ENCODE results near the gene RALGAPA1. TPM values are rescaled to one million over a fixed set of nuclear protein-coding genes. Genes with fewer than 3 reads are reported as not detected.
A peak's percentile ranks its signal among the peaks of the same experiment; 100 is the strongest.
"Not testable (repeated sequence)": the region's sequence is repeated elsewhere in the genome, so short reads cannot be mapped to it uniquely, and the experiment has no call there.

Gene RALGAPA1
- total RNA-seq, 1 donor from 2014 or later = 127 TPM

GRCh38 chr14:35824446-35825165 lies 15.5 kb upstream of the RALGAPA1 start:
- DNase-seq (ENCODE audit: low spot score); ATAC-seq; intact Hi-C loops (cut with DNase I): not testable (repeated sequence)

- DNase-seq (ENCODE audit: low spot score) (no peak), ATAC-seq (no peak)
- intact Hi-C loops (cut with DNase I) = no loop called here
Measured at GRCh38 chr14:35822501-35822900, 13.4 kb upstream of the RALGAPA1 start.

GRCh38 chr14:35821564-35822411 lies 12.7 kb upstream of the RALGAPA1 start:
- DNase-seq (ENCODE audit: low spot score) = no peak
- ATAC-seq = no peak
- intact Hi-C loops (cut with DNase I) = no loop called here

DNA sequence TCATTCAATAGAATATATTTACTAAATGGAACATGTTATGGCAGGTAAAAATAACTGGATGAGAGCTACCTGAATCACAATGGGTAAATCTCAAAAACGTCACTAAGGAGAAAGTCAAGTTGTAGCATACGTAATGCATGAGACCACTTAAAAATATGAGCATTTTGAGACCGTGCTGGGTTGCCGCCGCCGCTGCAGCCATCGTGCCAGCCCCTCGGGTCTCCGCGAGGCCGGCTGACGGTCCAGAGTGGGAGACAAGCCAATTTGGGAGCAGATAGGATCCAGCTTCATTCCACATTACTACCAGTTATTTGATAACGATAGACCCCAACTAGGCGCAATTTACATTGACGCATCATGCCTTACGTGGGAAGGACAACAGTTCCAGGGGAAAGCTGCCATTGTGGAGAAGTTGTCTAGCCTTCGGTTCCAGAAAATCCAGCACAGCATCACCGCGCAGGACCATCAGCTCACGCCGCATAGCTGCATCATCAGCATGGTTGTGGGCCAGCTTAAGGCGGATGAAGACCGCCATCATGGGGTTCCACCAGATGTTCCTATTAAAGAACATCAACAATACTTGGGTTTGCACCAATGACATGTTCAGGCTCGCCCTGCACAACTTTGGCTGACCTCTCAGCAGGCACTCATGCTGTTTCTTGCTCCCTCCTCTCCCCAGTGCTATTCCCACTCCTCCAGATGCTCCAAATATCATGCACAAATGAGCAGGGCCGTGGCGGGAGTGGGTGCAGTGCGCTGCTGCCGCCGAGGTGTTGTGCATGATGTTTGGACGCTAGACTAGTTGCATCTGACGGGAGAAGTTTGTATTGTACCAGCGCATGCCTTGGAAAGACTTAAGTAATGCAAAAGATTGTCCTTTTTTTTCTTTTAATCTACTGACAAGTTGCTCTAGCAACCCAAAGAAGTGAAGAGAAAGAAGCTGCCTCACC lies 10.8 kb upstream of the RALGAPA1 start:
- ATAC-seq (no peak), DNase-seq (ENCODE audit: low spot score) (no peak)
- intact Hi-C loops (cut with DNase I) = no loop called here

- peak; percentile 68 for ATAC-seq
- intact Hi-C loops (cut with DNase I) = no loop called here
- DNase-seq (ENCODE audit: low spot score) = no peak
Measured at GRCh38 chr14:35818346-35819115, 9.4 kb upstream of the RALGAPA1 start.

DNA sequence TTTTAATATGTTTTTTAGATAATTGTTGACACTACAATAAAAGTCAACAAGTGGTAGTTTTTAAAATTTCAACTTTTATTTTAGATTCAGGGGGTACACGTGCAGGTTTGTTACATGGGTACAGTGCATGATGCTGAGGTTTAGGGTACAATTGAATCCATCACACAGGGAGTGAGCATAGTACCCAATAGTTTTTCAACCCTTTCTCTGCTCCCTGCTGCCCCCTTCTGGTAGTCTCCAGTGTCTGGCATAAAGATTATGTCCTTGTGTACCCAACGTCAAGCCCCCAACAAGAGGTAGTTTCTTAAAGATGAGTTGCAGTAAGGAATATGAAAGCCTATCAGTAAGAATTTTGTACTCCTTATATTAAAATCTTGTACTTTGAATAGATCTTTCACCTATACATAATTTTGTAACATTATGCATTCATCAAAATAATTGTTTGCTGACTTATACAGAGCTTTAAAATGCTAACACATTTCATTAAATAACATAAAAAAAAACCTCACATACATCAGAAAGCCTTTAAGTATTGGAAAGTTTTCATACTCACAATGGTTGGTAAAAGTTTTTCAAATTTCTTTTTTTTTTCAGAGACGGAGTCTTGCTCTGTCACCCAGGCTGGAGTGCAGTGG lies 5.4 kb upstream of the RALGAPA1 start:
- intact Hi-C loops (cut with DNase I) = no loop called here
- DNase-seq (ENCODE audit: low spot score) = peak; percentile 72
- no peak for ATAC-seq

DNA sequence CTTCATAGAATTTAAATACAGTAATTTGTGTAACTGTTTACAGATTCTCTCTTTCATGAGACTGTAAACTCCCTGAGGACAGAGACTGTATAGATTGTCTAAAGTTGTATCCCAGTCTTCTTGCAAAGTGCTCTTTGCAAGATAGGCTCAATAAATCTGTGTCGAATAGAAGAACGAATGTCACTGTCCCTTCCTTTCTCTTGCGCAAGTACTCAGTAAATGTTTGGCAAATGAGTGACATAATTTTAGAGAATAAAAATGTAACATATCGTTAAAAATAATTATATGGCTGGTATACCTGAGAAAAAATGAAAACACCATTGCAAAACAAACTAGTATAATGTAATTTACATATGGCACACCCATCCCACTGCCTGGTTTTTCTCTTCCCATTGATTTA lies 1.9 kb upstream of the RALGAPA1 start:
- DNase-seq (ENCODE audit: low spot score) (no peak), ATAC-seq (no peak)
- intact Hi-C loops (cut with DNase I) = no loop called here

DNA sequence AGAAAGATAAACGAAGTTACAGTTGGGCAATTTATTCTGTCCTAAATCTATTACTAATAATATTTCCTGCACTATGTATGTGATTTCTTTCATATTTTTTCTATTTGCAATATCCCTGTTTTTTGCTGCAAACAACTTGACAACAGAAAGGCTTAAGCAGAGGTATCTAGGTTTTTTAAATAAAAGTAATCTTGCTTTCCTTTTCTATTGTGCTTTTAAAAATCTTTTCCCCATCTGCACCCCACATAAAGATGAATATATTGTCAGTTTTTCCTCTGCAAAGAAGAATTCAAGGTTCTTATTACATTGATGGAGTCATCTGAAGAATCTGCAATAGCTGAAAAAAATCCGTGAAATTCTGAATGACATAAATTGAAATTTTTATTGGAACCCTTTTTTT lies 502 bp upstream of the RALGAPA1 start:
- intact Hi-C loops (cut with DNase I) = no loop called here
- ATAC-seq = no peak
- no peak for DNase-seq (ENCODE audit: low spot score)

DNA sequence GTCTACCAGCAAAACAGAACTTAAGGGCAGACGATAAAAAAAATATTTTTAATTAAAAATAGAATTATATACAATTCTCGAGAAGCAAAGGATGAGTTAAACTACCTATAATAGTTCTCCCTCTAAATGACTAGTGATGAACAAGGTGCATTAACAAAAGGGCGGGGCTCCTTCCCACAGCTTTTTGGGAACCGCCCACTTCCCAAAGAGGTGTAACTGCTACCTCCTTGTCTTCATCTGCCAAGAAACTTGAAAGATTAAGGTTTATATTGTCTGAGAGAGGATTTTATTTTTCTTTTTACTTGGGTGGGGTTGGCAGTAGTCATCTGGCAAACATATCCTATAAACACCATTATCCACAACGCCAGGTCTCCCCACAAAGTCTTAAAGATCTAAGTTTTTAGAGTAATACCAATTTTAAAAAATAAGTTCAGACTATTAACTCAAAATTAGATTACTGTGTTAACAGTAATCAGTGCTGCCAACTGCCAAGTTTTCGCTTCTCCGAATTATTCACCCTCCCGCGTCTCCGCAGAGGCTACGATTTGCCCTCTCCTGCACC lies 938 bp downstream of the RALGAPA1 start:
- no peak for DNase-seq (ENCODE audit: low spot score)
- ATAC-seq = no peak
- intact Hi-C loops (cut with DNase I) = no loop called here

DNA sequence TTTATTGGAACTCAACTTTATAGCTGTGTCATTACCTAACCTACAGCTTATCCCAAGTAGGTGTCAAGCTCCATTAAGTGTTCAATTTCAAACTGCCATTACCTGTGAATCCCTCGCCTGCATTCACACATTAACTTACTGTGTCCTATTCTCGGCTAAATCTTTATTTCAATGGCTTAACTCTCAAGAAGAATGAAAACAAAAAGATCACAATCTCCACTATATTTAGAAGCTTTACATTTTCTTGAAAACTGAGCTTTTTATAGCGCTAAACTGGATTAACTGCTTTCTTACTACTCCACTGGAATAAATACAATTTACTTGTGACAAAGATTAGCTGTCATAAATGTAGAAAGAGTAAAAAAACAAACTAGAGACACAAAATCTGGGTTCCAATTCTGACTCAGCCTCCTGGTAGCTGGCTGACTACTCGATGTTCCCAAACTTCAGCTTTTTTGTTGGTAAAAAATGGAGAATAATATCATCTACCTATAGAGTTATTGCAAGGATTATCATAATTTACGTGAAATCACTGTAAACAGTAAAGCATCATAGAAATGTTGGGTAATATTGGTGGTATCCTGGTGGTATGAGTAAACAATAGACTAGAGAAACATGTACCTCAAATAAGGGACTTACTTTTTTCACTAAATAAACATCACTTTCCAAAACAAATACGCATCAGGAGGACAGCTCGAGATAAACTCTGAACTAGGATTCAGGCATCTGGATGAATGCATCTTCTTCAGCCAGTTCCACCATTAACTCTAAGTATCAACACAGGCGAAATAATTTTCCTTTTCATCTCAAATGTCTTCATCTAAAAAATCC lies 1.7 kb downstream of the RALGAPA1 start:
- no peak for ATAC-seq
- no peak for DNase-seq (ENCODE audit: low spot score)
- intact Hi-C loops (cut with DNase I) = no loop called here

- ATAC-seq (no peak), DNase-seq (ENCODE audit: low spot score) (no peak)
- intact Hi-C loops (cut with DNase I) = no loop called here
Measured at GRCh38 chr14:35806006-35806907, 2.8 kb downstream of the RALGAPA1 start.

DNA sequence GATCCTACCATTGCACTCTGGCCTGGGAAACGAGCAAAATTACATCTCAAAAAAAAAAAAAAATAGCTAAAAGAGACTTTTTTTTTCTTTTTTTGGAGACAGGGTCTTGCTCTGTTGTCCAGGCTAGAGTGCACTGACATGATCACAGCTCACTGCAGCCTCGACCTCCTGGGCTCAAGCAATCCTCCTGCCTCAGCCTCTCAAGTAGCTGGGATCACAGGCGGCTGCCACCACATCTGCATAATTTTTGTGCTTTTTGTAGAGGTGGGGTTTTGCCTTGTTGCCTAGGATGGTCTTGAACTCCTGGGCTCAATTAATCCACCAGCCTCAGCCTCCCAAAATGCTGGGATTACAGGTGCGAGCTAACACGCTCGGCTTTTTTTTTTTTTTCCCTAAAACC lies 11.3 kb downstream of the RALGAPA1 start:
- ATAC-seq (no peak), DNase-seq (ENCODE audit: low spot score) (no peak)
- intact Hi-C loops (cut with DNase I) = no loop called here

- no peak for DNase-seq (ENCODE audit: low spot score)
- ATAC-seq = no peak
- intact Hi-C loops (cut with DNase I) = no loop called here
Measured at GRCh38 chr14:35789651-35790050, 19.4 kb downstream of the RALGAPA1 start.

DNA sequence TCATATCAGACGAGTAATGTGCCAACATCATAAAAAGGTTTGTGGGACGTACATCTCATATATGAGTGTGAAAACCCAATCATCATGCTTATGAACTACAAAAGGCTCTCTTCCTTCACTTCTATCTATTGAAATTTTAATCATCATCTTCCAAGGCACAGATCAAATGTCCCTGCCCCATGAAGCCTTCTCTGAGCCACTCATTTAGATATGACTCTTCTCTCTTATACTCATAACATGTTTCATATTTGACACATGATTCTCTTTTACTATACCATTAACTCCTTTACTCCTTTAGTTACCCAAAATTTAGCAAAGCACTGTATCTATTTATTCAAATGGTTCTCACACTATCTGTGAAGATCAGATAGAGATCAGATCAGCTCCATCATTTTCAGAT lies 22.2 kb downstream of the RALGAPA1 start:
- no peak for ATAC-seq
- intact Hi-C loops (cut with DNase I) = no loop called here
- DNase-seq (ENCODE audit: low spot score) = no peak

DNA sequence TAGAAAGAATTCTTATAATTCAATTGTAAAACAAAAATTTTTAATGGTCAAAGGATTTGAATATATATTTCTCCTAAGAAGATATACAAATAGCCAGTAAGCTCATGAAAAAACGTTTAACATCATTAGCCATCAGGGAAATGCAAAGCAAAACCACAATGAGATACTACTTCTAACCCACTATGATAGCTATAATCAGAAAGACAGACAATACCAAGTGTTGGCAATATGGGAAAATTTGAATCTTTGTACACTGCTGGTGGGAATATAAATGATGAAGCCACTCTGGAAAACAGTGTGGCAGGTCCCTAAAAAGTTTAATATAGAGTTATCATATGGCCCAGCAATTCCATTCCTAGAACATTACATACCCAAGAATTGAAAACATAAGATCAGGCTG lies 25.4 kb downstream of the RALGAPA1 start:
- ATAC-seq (no peak), DNase-seq (ENCODE audit: low spot score) (no peak)
- intact Hi-C loops (cut with DNase I) = no loop called here

- ATAC-seq (no peak), DNase-seq (ENCODE audit: low spot score) (no peak)
- intact Hi-C loops (cut with DNase I) = no loop called here
Measured at GRCh38 chr14:35779368-35779767, 29.7 kb downstream of the RALGAPA1 start.
